IPS DF 19.7 (cell line): ENCODE results near the gene CCDC88A.
"Not testable (repeated sequence)": the region's sequence is repeated elsewhere in the genome, so short reads cannot be mapped to it uniquely, and the experiment has no call there.

Experiments used
- DNase-seq: peaks from one replicate; pipeline ENCODE4 v3.0.0-alpha.2; 2013; ENCODE audit warnings: low read depth, low spot score

Gene CCDC88A

GRCh38 chr2:55419679-55420438 lies at the start of gene CCDC88A:
Gene CCDC88A (minus strand): TSS chr2:55419856. CDS start chr2:55419079, 777 bp downstream.
- peak; percentile 90 for DNase-seq

GRCh38 chr2:55461679-55462078 lies 42.0 kb upstream of the CCDC88A start:
- no peak for DNase-seq

- no peak for DNase-seq
These were observed 40.9 kb upstream of the CCDC88A start for GRCh38 chr2:55460562-55460961.

- DNase-seq = no peak
These were observed 40.1 kb upstream of the CCDC88A start for GRCh38 chr2:55459714-55460274.

GRCh38 chr2:55459279-55459678 lies 39.6 kb upstream of the CCDC88A start:
- no peak for DNase-seq

GRCh38 chr2:55454121-55454520 lies 34.5 kb upstream of the CCDC88A start:
- no peak for DNase-seq

- DNase-seq = no peak
These were observed 33.2 kb upstream of the CCDC88A start for GRCh38 chr2:55452879-55453278.

- DNase-seq = no peak
These were observed 32.0 kb upstream of the CCDC88A start for GRCh38 chr2:55451699-55452098.

- not testable (repeated sequence) for DNase-seq
These were observed 30.4 kb upstream of the CCDC88A start for GRCh38 chr2:55450014-55450413.

- DNase-seq = not testable (repeated sequence)
These were observed 22.5 kb upstream of the CCDC88A start for GRCh38 chr2:55442045-55442760.

- DNase-seq = no peak
These were observed 21.7 kb upstream of the CCDC88A start for GRCh38 chr2:55441280-55441892.

GRCh38 chr2:55439101-55439397 lies 19.4 kb upstream of the CCDC88A start:
- no peak for DNase-seq

- no peak for DNase-seq
These were observed 18.9 kb upstream of the CCDC88A start for GRCh38 chr2:55438391-55439100.

- no peak for DNase-seq
These were observed 18.1 kb upstream of the CCDC88A start for GRCh38 chr2:55437515-55438390.

- no peak for DNase-seq
These were observed 12.4 kb upstream of the CCDC88A start for GRCh38 chr2:55431982-55432627.

GRCh38 chr2:55430211-55430975 lies 10.7 kb upstream of the CCDC88A start:
- DNase-seq = no peak

- DNase-seq = no peak
These were observed 8.6 kb upstream of the CCDC88A start for GRCh38 chr2:55428258-55428657.

- DNase-seq = no peak
These were observed 5.8 kb upstream of the CCDC88A start for GRCh38 chr2:55425431-55425831.

GRCh38 chr2:55422876-55423665 lies 3.4 kb upstream of the CCDC88A start:
- DNase-seq = no peak
